Activated effector memory CD4-positive, alpha-beta T cell treated with Interleukin-2 at 50 U/mL for 16 hours (primary cell): ENCODE measurements around the gene EHMT2.

Experiments
- DNase-seq: peaks from one replicate; pipeline ENCODE4 v3.0.0-alpha.2; 2020

Gene EHMT2

GRCh38 chr6:31888276-31889258, 8.9 kb downstream of the EHMT2 start:
- peak; percentile 29 for DNase-seq

- no peak for DNase-seq
Measured at GRCh38 chr6:31887173-31888007, 10.1 kb downstream of the EHMT2 start.

GRCh38 chr6:31886541-31886991, 10.9 kb downstream of the EHMT2 start:
- DNase-seq: no peak

- DNase-seq: no peak
Measured at GRCh38 chr6:31884528-31885035, 12.9 kb downstream of the EHMT2 start.

GRCh38 chr6:31883676-31884075, 13.8 kb downstream of the EHMT2 start:
- DNase-seq: no peak

GRCh38 chr6:31882344-31882743, 15.2 kb downstream of the EHMT2 start:
- no peak for DNase-seq

- no peak for DNase-seq
Measured at GRCh38 chr6:31881136-31881859, 16.2 kb downstream of the EHMT2 start.

GRCh38 chr6:31880616-31881015, 16.9 kb downstream of the EHMT2 start:
- DNase-seq: no peak

- no peak for DNase-seq
Measured at GRCh38 chr6:31879901-31880300, 17.6 kb downstream of the EHMT2 start.

- no peak for DNase-seq
Measured at GRCh38 chr6:31879143-31879542, 18.4 kb downstream of the EHMT2 start.

GRCh38 chr6:31878726-31879125, 18.8 kb downstream of the EHMT2 start, which contains the start of gene SLC44A4:
SLC44A4 (minus strand) TSS chr6:31878997; CDS start chr6:31878980, 17 bp downstream.
- DNase-seq: no peak

GRCh38 chr6:31878222-31878621, 19.3 kb downstream of the EHMT2 start:
- DNase-seq: no peak

GRCh38 chr6:31877651-31878161, 19.8 kb downstream of the EHMT2 start:
- DNase-seq: no peak

GRCh38 chr6:31877125-31877650, 20.3 kb downstream of the EHMT2 start:
- no peak for DNase-seq

GRCh38 chr6:31876357-31876756, 21.1 kb downstream of the EHMT2 start:
- DNase-seq: no peak

GRCh38 chr6:31875877-31876276, 21.6 kb downstream of the EHMT2 start:
- DNase-seq: no peak

GRCh38 chr6:31874836-31875572, 22.5 kb downstream of the EHMT2 start:
- DNase-seq: no peak

GRCh38 chr6:31874084-31874670, 23.3 kb downstream of the EHMT2 start:
- DNase-seq: no peak

GRCh38 chr6:31871046-31871659, 26.3 kb downstream of the EHMT2 start:
- DNase-seq: no peak

- DNase-seq: no peak
Measured at GRCh38 chr6:31870385-31870921, 27.0 kb downstream of the EHMT2 start.
